Stomach smooth muscle (tissue), 2 donors: Measurements from ENCODE around the gene CFAP20DC.

Experiments used
- H3K27ac ChIP-seq: one replicate; pipeline ENCODE4 v1.7.0; 2013; ENCODE audit warnings: mild to moderate bottlenecking, low read length, inconsistent platforms
- H3K27me3 ChIP-seq, 2 donors: one replicate each; pipeline ENCODE4 v1.7.0; 2013; ENCODE audit warnings: low read length in 2 of 2; ENCODE audit not compliant: insufficient read depth in 2 of 2, control insufficient read depth in 1 of 2
- H3K36me3 ChIP-seq, 2 donors: one replicate each; pipeline ENCODE4 v1.7.0; 2013; ENCODE audit warnings: low read length in 2 of 2; ENCODE audit not compliant: control insufficient read depth in 2 of 2, insufficient read depth in 2 of 2
- H3K4me1 ChIP-seq: one replicate; pipeline ENCODE4 v1.7.0; 2013; ENCODE audit warnings: low read length; ENCODE audit not compliant: control insufficient read depth, insufficient read depth
- H3K4me3 ChIP-seq, 2 donors: one replicate each; pipeline ENCODE4 v1.7.0; 2013; ENCODE audit warnings: low read length in 2 of 2
- H3K9ac ChIP-seq, 2 donors: one replicate each; pipeline ENCODE4 v1.7.0; 2013; ENCODE audit warnings: low read length in 2 of 2, mild to moderate bottlenecking in 1 of 2
- H3K9me3 ChIP-seq, 2 donors: one replicate each; pipeline ENCODE4 v1.7.0; 2013; ENCODE audit warnings: low read length in 2 of 2; ENCODE audit not compliant: control insufficient read depth in 2 of 2
- donor health status: healthy.
- donor health status: Pancreatic carcinoma.

The CFAP20DC gene

GRCh38 chr3:58784888-58785287 lies 264.9 kb downstream of the CFAP20DC start:
- Histone ChIP-seq H3K4me1 (no peaks in the 10 kb centered on the region), H3K36me3 (no peaks in the 10 kb centered on the region), H3K27me3 (no peaks in the 10 kb centered on the region), H3K4me3 (no peak overlapping the region), H3K27ac (no peak overlapping the region), H3K9me3 (no peaks in the 10 kb centered on the region), H3K9ac (no peak overlapping the region)

GRCh38 chr3:58784425-58784824 lies 265.4 kb downstream of the CFAP20DC start:
- no peaks in the 10 kb centered on the region for H3K27me3 ChIP-seq
- no peaks in the 10 kb centered on the region for H3K4me1 ChIP-seq
- no peaks in the 10 kb centered on the region for H3K36me3 ChIP-seq
- no peak overlapping the region for H3K27ac ChIP-seq
- H3K9ac ChIP-seq: no peak overlapping the region
- no peak overlapping the region for H3K4me3 ChIP-seq
- no peaks in the 10 kb centered on the region for H3K9me3 ChIP-seq

GRCh38 chr3:58783845-58784244 lies 266.0 kb downstream of the CFAP20DC start:
- Histone ChIP-seq H3K4me1 (no peaks in the 10 kb centered on the region), H3K4me3 (no peak overlapping the region), H3K9ac (no peak overlapping the region), H3K9me3 (peaks cover 0 to 3% of the 10 kb centered on the region in 2 donors), H3K36me3 (no peaks in the 10 kb centered on the region), H3K27ac (no peak overlapping the region), H3K27me3 (no peaks in the 10 kb centered on the region)

GRCh38 chr3:58779934-58780333 lies 269.9 kb downstream of the CFAP20DC start:
- Histone ChIP-seq H3K9me3 (peaks cover 3 to 7% of the 10 kb centered on the region in 2 donors), H3K9ac (no peak overlapping the region), H3K4me3 (no peak overlapping the region)

GRCh38 chr3:58776231-58776630 lies 273.6 kb downstream of the CFAP20DC start:
- Histone ChIP-seq H3K27me3 (no peaks in the 10 kb centered on the region), H3K27ac (no peak overlapping the region), H3K9ac (no peak overlapping the region), H3K4me3 (no peak overlapping the region), H3K4me1 (no peaks in the 10 kb centered on the region), H3K9me3 (peaks cover 3 to 7% of the 10 kb centered on the region in 2 donors), H3K36me3 (no peaks in the 10 kb centered on the region)

More at GRCh38 chr3:58779934-58780333, 269.9 kb downstream of the CFAP20DC start:
- Histone ChIP-seq H3K27me3 (no peaks in the 10 kb centered on the region), H3K36me3 (no peaks in the 10 kb centered on the region), H3K4me1 (no peaks in the 10 kb centered on the region), H3K27ac (no peak overlapping the region)

GRCh38 chr3:58772462-58772861 lies 277.4 kb downstream of the CFAP20DC start:
- no peak overlapping the region for H3K27ac ChIP-seq
- H3K4me3 ChIP-seq: no peak overlapping the region
- H3K9me3 ChIP-seq: no peaks in the 10 kb centered on the region
- no peaks in the 10 kb centered on the region for H3K27me3 ChIP-seq
- no peak overlapping the region for H3K9ac ChIP-seq
- no peaks in the 10 kb centered on the region for H3K4me1 ChIP-seq
- H3K36me3 ChIP-seq: no peaks in the 10 kb centered on the region

GRCh38 chr3:58769065-58769464 lies 280.8 kb downstream of the CFAP20DC start:
- H3K4me3 ChIP-seq: no peak overlapping the region
- H3K4me1 ChIP-seq: no peaks in the 10 kb centered on the region
- H3K9me3 ChIP-seq: no peaks in the 10 kb centered on the region
- no peak overlapping the region for H3K9ac ChIP-seq
- no peaks in the 10 kb centered on the region for H3K36me3 ChIP-seq
- no peak overlapping the region for H3K27ac ChIP-seq
- H3K27me3 ChIP-seq: no peaks in the 10 kb centered on the region

GRCh38 chr3:58766587-58767282 lies 283.1 kb downstream of the CFAP20DC start:
- Histone ChIP-seq H3K27ac (no peak overlapping the region), H3K4me3 (no peak overlapping the region), H3K27me3 (no peaks in the 10 kb centered on the region), H3K9ac (no peak overlapping the region), H3K9me3 (no peaks in the 10 kb centered on the region), H3K36me3 (no peaks in the 10 kb centered on the region), H3K4me1 (no peaks in the 10 kb centered on the region)

- no peak overlapping the region for H3K27ac ChIP-seq
- H3K4me1 ChIP-seq: no peaks in the 10 kb centered on the region
- no peak overlapping the region for H3K9ac ChIP-seq
- H3K36me3 ChIP-seq: no peaks in the 10 kb centered on the region
- no peaks in the 10 kb centered on the region for H3K9me3 ChIP-seq
- H3K27me3 ChIP-seq: no peaks in the 10 kb centered on the region
- no peak overlapping the region for H3K4me3 ChIP-seq
These were observed 294.7 kb downstream of the CFAP20DC start for GRCh38 chr3:58755150-58755549.

GRCh38 chr3:58754074-58754473 lies 295.8 kb downstream of the CFAP20DC start:
- H3K36me3 ChIP-seq: no peaks in the 10 kb centered on the region

GRCh38 chr3:58751882-58752567 lies 297.8 kb downstream of the CFAP20DC start:
- Histone ChIP-seq H3K4me1 (no peaks in the 10 kb centered on the region), H3K27ac (no peak overlapping the region), H3K9ac (no peak overlapping the region), H3K9me3 (no peaks in the 10 kb centered on the region), H3K36me3 (no peaks in the 10 kb centered on the region), H3K27me3 (no peaks in the 10 kb centered on the region), H3K4me3 (no peak overlapping the region)

More at GRCh38 chr3:58754074-58754473, 295.8 kb downstream of the CFAP20DC start:
- Histone ChIP-seq H3K4me3 (no peak overlapping the region), H3K9ac (no peak overlapping the region), H3K27ac (no peak overlapping the region), H3K9me3 (no peaks in the 10 kb centered on the region), H3K27me3 (no peaks in the 10 kb centered on the region), H3K4me1 (no peaks in the 10 kb centered on the region)
